Epithelial cell of proximal tubule (primary cell): ENCODE data around the gene GRID1. TPM values are rescaled to one million over a fixed set of nuclear protein-coding genes. Genes with fewer than 3 reads are reported as not detected.

Experiments
- DNase-seq: peaks from one replicate; pipeline ENCODE4 v3.0.0-alpha.2; 2011; ENCODE audit warnings: low read depth
- H3K4me3 ChIP-seq: 2 replicates; pipeline ENCODE4 v1.5.1; 2011; ENCODE audit warnings: low read depth, mild to moderate bottlenecking, low read length
- total RNA-seq: library from RNA; depleted of rRNA; stranded (reverse); fragments of >200 nt; gene quantifications from 2 replicates; pipeline ENCODE4 v1.2.3, GENCODE V29; 2015
- TF ChIP-seq, protein P1 (sequence below): conservative IDR thresholded peaks from 2 replicates; pipeline ENCODE4 v1.5.1; 2012; ENCODE audit warnings: low read depth, mild to moderate bottlenecking, low read length

GRID1 gene
- total RNA-seq, 1 donor from 2014 or later, result 0.52 TPM

- no peak for DNase-seq
- TF ChIP-seq, protein P1, sequence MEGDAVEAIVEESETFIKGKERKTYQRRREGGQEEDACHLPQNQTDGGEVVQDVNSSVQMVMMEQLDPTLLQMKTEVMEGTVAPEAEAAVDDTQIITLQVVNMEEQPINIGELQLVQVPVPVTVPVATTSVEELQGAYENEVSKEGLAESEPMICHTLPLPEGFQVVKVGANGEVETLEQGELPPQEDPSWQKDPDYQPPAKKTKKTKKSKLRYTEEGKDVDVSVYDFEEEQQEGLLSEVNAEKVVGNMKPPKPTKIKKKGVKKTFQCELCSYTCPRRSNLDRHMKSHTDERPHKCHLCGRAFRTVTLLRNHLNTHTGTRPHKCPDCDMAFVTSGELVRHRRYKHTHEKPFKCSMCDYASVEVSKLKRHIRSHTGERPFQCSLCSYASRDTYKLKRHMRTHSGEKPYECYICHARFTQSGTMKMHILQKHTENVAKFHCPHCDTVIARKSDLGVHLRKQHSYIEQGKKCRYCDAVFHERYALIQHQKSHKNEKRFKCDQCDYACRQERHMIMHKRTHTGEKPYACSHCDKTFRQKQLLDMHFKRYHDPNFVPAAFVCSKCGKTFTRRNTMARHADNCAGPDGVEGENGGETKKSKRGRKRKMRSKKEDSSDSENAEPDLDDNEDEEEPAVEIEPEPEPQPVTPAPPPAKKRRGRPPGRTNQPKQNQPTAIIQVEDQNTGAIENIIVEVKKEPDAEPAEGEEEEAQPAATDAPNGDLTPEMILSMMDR, result no peak
Observed at GRCh38 chr10:85657476-85658113, 709.0 kb downstream of the GRID1 start.

DNA sequence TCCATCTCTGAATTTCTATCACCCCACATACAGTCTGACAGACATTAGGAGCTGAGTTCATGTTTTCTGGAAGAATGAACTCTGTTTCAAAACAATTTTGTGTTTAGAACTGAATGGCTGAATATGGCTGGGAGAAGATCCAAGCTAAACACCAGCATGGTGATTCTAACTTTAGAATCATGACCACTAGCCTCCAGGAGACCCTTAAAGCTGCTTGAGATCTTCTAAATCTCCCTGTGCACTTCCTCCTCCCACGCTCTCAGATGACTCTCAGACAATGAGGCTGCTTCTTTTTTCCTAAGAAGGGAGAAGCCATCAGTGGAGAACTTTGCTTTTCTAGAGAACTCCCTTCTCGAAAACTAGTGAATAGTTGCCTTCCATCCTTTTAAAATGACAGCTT, 711.2 kb downstream of the GRID1 start:
- TF ChIP-seq, protein P1, result no peak
- DNase-seq, result no peak
- no peak overlapping the region for H3K4me3 ChIP-seq

More at GRCh38 chr10:85657476-85658113, 709.0 kb downstream of the GRID1 start:
- no peak overlapping the region for H3K4me3 ChIP-seq

DNA sequence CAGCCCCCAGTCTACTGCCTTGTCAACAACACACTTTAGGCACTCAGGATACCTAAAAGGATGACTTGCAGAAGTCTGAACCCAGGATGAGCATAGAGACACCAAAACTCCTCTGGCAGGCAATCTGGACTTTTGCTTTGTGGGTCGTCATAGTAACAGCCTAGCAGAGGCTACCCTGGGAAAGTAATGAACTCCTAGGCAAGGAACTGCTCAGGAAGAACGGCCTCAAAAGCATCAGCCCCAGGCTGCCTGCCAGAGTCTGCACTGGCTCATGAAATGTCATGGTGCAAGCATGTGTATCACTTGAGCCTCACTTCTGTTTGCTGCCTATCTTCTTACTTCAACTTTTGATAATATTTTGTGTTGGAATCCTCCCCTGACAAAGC, 715.1 kb downstream of the GRID1 start:
- DNase-seq, result peak; percentile 86
- no peak overlapping the region for H3K4me3 ChIP-seq
- TF ChIP-seq, protein P1, result no peak

GRCh38 chr10:85650791-85651496, 715.7 kb downstream of the GRID1 start:
- H3K4me3 ChIP-seq, result no peak overlapping the region
- TF ChIP-seq, protein P1, result no peak
- DNase-seq, result no peak

GRCh38 chr10:85649461-85649860, 717.1 kb downstream of the GRID1 start:
- DNase-seq, result no peak
- TF ChIP-seq, protein P1, result no peak
- H3K4me3 ChIP-seq, result no peak overlapping the region

GRCh38 chr10:85648279-85648754, 718.3 kb downstream of the GRID1 start:
- no peak overlapping the region for H3K4me3 ChIP-seq
- TF ChIP-seq, protein P1, result no peak
- no peak for DNase-seq
